Stimulated activated CD8-positive, alpha-beta memory T cell treated with anti-CD3 and anti-CD28 coated beads, Interleukin-7, amount 100 ng/mL, for 24 hours (primary cell): Measurements from ENCODE around the gene WDTC1.

Source experiments
- DNase-seq: peaks from one replicate; pipeline ENCODE4 v3.0.0-alpha.2; 2020; ENCODE audit warnings: low read depth

WDTC1 gene

GRCh38 chr1:27335506-27336422 lies 101.3 kb downstream of the WDTC1 start:
- DNase-seq: no peak

- DNase-seq: no peak
These were observed 102.3 kb downstream of the WDTC1 start for GRCh38 chr1:27336756-27337155.

- no peak for DNase-seq
These were observed 104.3 kb downstream of the WDTC1 start for GRCh38 chr1:27338751-27339150.

GRCh38 chr1:27339213-27339612 lies 104.8 kb downstream of the WDTC1 start:
- DNase-seq: no peak

- DNase-seq: no peak
These were observed 107.3 kb downstream of the WDTC1 start, which contains the start of gene SYTL1 for GRCh38 chr1:27341525-27342252. SYTL1 (plus strand) TSS chr1:27342022; CDS start chr1:27345335, 3,313 bp downstream.

- DNase-seq: no peak
These were observed 108.0 kb downstream of the WDTC1 start for GRCh38 chr1:27342391-27342777.

- no peak for DNase-seq
These were observed 108.6 kb downstream of the WDTC1 start for GRCh38 chr1:27342778-27343638.

- no peak for DNase-seq
These were observed 109.2 kb downstream of the WDTC1 start for GRCh38 chr1:27343639-27344025.

GRCh38 chr1:27345272-27345671 lies 110.8 kb downstream of the WDTC1 start:
- no peak for DNase-seq

- DNase-seq: no peak
These were observed 111.9 kb downstream of the WDTC1 start for GRCh38 chr1:27346357-27346756.

- no peak for DNase-seq
These were observed 112.7 kb downstream of the WDTC1 start for GRCh38 chr1:27346991-27347624.

- no peak for DNase-seq
These were observed 114.7 kb downstream of the WDTC1 start for GRCh38 chr1:27348861-27349783.

GRCh38 chr1:27349784-27350662 lies 115.6 kb downstream of the WDTC1 start:
- DNase-seq: no peak

GRCh38 chr1:27350663-27351540 lies 116.5 kb downstream of the WDTC1 start:
- DNase-seq: no peak

- no peak for DNase-seq
These were observed 117.2 kb downstream of the WDTC1 start for GRCh38 chr1:27351541-27352107.

- DNase-seq: no peak
These were observed 118.7 kb downstream of the WDTC1 start for GRCh38 chr1:27353166-27353565.

- DNase-seq: no peak
These were observed 119.2 kb downstream of the WDTC1 start for GRCh38 chr1:27353629-27354028.

GRCh38 chr1:27355683-27356082 lies 121.3 kb downstream of the WDTC1 start:
- DNase-seq: no peak
